ENCODE measurements around the gene SEBOX.

DNA sequence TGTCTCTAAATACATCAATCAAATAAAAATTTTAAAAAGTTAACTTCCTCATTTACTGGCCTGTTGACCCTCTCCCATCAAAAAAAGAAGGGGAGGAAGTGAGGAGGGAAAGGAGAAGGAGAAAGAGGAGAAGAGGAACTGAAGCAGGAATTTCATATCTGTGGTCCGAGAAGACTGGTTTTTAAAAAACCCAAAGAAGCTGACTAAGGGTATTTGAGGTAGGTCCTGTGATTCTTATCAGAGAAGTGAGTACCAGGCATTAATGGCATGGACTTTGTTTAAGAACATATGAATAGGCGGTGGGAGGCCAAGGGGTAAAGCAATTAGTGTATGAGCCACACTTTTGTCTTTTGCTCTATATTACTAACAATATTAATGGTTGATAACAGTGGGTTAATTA is 39.0 kb upstream of the SEBOX start:
- no peak for TF ChIP-seq RAD21 (IDR thresholded peaks at IDR 0.05; ENCODE audit: low read depth)
- TF ChIP-seq, protein P1, sequence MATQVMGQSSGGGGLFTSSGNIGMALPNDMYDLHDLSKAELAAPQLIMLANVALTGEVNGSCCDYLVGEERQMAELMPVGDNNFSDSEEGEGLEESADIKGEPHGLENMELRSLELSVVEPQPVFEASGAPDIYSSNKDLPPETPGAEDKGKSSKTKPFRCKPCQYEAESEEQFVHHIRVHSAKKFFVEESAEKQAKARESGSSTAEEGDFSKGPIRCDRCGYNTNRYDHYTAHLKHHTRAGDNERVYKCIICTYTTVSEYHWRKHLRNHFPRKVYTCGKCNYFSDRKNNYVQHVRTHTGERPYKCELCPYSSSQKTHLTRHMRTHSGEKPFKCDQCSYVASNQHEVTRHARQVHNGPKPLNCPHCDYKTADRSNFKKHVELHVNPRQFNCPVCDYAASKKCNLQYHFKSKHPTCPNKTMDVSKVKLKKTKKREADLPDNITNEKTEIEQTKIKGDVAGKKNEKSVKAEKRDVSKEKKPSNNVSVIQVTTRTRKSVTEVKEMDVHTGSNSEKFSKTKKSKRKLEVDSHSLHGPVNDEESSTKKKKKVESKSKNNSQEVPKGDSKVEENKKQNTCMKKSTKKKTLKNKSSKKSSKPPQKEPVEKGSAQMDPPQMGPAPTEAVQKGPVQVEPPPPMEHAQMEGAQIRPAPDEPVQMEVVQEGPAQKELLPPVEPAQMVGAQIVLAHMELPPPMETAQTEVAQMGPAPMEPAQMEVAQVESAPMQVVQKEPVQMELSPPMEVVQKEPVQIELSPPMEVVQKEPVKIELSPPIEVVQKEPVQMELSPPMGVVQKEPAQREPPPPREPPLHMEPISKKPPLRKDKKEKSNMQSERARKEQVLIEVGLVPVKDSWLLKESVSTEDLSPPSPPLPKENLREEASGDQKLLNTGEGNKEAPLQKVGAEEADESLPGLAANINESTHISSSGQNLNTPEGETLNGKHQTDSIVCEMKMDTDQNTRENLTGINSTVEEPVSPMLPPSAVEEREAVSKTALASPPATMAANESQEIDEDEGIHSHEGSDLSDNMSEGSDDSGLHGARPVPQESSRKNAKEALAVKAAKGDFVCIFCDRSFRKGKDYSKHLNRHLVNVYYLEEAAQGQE (IDR thresholded peaks at IDR 0.05; ENCODE audit: low read depth) = no peak
- TF ChIP-seq CEBPB (IDR thresholded peaks at IDR 0.05) = no peak
- TF ChIP-seq, protein P2, sequence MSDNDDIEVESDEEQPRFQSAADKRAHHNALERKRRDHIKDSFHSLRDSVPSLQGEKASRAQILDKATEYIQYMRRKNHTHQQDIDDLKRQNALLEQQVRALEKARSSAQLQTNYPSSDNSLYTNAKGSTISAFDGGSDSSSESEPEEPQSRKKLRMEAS (IDR thresholded peaks at IDR 0.05) = no peak
- no peak for TF ChIP-seq EP300 (IDR thresholded peaks at IDR 0.05; ENCODE audit: borderline replicate concordance)
- TF ChIP-seq YY1 (IDR thresholded peaks at IDR 0.05; ENCODE audit: low read depth) = no peak
- TF ChIP-seq FOXM1 (IDR thresholded peaks at IDR 0.05; ENCODE audit: borderline replicate concordance, low read depth) = no peak
- TF ChIP-seq TEAD4 (IDR thresholded peaks at IDR 0.05) = no peak
